K562 (cell line): ENCODE measurements around the gene RUVBL2. TPM values are rescaled to one million over a fixed set of nuclear protein-coding genes. Genes with fewer than 3 reads are reported as not detected.

Source experiments
- EGR1 ChIP-seq: fragments of 450-650 bp; conservative IDR thresholded peaks from 2 replicates; pipeline ENCODE4 v1.6.1; 2017; ENCODE audit warnings: mild to moderate bottlenecking
- L3MBTL2 ChIP-seq: fragments of 450-650 bp; IDR thresholded peaks from 2 replicates; pipeline ENCODE4 v1.6.1; 2016; ENCODE audit warnings: mild to moderate bottlenecking, moderate library complexity
- NR4A1 ChIP-seq, 2 experiments: fragments of 250-450 bp in 1 of 2; fragments of 450-650 bp in 1 of 2; sonication (Bioruptor Pico) in 1 of 2; IDR thresholded peaks; 2 replicates each; pipeline versions ENCODE4 v1.4.0 to v1.6.1; 2016 to 2020; ENCODE audit warnings: mild to moderate bottlenecking in 2 of 2, missing compliant biosample characterization in 1 of 2, missing genetic modification characterization in 1 of 2, moderate library complexity in 1 of 2
- SP2 ChIP-seq: IDR thresholded peaks from 2 replicates; pipeline ENCODE4 v1.6.1; 2011; ENCODE audit warnings: mild to moderate bottlenecking, low read depth, low read length, moderate library complexity; ENCODE audit not compliant: poor library complexity, severe bottlenecking; ENCODE audit errors: extremely low read depth
- SRSF7 ChIP-seq: fragments of 200-400 bp; formaldehyde crosslinking; optimal IDR thresholded peaks from 2 replicates; pipeline ENCODE3; 2017; ENCODE audit warnings: mild to moderate bottlenecking, low read depth, low read length
- STAT5B ChIP-seq: fragments of 250-450 bp; sonication (Bioruptor Pico); IDR thresholded peaks from 2 replicates; pipeline ENCODE4 v1.8.0; 2021; ENCODE audit warnings: mild to moderate bottlenecking, inconsistent platforms
- SUPT5H ChIP-seq: fragments of 450-650 bp; IDR thresholded peaks from 2 replicates; pipeline ENCODE4 v1.6.1; 2016
- XRCC3 ChIP-seq: fragments of 450-650 bp; IDR thresholded peaks from 2 replicates; pipeline ENCODE4 v1.6.1; 2017; ENCODE audit warnings: mild to moderate bottlenecking, moderate library complexity
- ZNF57 ChIP-seq: fragments of 450-650 bp; formaldehyde crosslinking; IDR thresholded peaks from 2 replicates; pipeline ENCODE4 v1.4.0; 2020; ENCODE audit warnings: mild to moderate bottlenecking, moderate library complexity
- polyA plus RNA-seq, 8 experiments: library from polyadenylated mRNA; depleted of rRNA in 4 of 8; stranded (reverse) in 5 of 8; unstranded in 3 of 8; fragments of >200 nt; fragmentation: Nextera tagmentation in 2 of 8; fragmentation: Illumina TruSeq in 1 of 8; extraction: Ambion mirVana in 2 of 8; extraction: Trizol in 1 of 8; gene quantifications; 2 replicates each; pipeline versions ENCODE4 v1.2.1 to v1.2.3, GENCODE V29; 2011 to 2014; ENCODE audit warnings: inconsistent platforms in 1 of 8, missing spikeins in 1 of 8
- total RNA-seq, 7 experiments: library from RNA; depleted of rRNA in 6 of 7; stranded (reverse); fragments of >200 nt in 6 of 7; fragmentation: Illumina TruSeq in 2 of 7; extraction: Trizol in 2 of 7; gene quantifications; 2 replicates each; pipeline versions ENCODE4 v1.2.1 to v1.2.3, GENCODE V29; 2011 to 2021; ENCODE audit warnings: low replicate concordance in 1 of 7
- TF ChIP-seq, protein P1 (sequence below): fragments of 250-450 bp; sonication (Bioruptor Pico); IDR thresholded peaks from 2 replicates; pipeline ENCODE4 v1.5.0; 2020; ENCODE audit warnings: mild to moderate bottlenecking
- TF ChIP-seq, protein P2 (sequence below): fragments of 450-650 bp; IDR thresholded peaks from 2 replicates; pipeline ENCODE4 v1.6.1; 2016; ENCODE audit warnings: mild to moderate bottlenecking, moderate library complexity
- TF ChIP-seq, protein P3 (sequence below): fragments of 450-650 bp; formaldehyde crosslinking; IDR thresholded peaks from 2 replicates; pipeline ENCODE4 v1.4.0; 2020; ENCODE audit warnings: mild to moderate bottlenecking, moderate library complexity

RUVBL2 gene
- total and polyA plus RNA-seq, 9 of the 15 experiments (the other 6 are each of a cell fraction or from before 2014, with no cell fraction given) = 71.4 to 453 (median 237) TPM

GRCh38 chr19:48954595-48955307 lies 38.9 kb upstream of the RUVBL2 start, which contains the start of gene BAX (continued):
- TF ChIP-seq STAT5B (CRISPR knock-in tag) (no peak), SUPT5H (no peak), L3MBTL2 (peak; percentile 83), NR4A1 (CRISPR knock-in tag; IDR thresholded peaks at IDR 0.05) (peak; percentile 54; the same call in 1 of the 2 replicates), NR4A1 (tag; IDR thresholded peaks at IDR 0.05) (peak; percentile 86; the same call in 1 of the 2 replicates), SP2 (peak; percentile 22), SRSF7 (no peak), ZNF57 (no peak), EGR1 (peak; percentile 80), XRCC3 (no peak)
- TF ChIP-seq, protein P1, sequence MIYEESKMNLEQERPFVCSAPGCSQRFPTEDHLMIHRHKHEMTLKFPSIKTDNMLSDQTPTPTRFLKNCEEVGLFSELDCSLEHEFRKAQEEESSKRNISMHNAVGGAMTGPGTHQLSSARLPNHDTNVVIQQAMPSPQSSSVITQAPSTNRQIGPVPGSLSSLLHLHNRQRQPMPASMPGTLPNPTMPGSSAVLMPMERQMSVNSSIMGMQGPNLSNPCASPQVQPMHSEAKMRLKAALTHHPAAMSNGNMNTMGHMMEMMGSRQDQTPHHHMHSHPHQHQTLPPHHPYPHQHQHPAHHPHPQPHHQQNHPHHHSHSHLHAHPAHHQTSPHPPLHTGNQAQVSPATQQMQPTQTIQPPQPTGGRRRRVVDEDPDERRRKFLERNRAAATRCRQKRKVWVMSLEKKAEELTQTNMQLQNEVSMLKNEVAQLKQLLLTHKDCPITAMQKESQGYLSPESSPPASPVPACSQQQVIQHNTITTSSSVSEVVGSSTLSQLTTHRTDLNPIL (CRISPR knock-in tag) = no peak
- TF ChIP-seq, protein P2, sequence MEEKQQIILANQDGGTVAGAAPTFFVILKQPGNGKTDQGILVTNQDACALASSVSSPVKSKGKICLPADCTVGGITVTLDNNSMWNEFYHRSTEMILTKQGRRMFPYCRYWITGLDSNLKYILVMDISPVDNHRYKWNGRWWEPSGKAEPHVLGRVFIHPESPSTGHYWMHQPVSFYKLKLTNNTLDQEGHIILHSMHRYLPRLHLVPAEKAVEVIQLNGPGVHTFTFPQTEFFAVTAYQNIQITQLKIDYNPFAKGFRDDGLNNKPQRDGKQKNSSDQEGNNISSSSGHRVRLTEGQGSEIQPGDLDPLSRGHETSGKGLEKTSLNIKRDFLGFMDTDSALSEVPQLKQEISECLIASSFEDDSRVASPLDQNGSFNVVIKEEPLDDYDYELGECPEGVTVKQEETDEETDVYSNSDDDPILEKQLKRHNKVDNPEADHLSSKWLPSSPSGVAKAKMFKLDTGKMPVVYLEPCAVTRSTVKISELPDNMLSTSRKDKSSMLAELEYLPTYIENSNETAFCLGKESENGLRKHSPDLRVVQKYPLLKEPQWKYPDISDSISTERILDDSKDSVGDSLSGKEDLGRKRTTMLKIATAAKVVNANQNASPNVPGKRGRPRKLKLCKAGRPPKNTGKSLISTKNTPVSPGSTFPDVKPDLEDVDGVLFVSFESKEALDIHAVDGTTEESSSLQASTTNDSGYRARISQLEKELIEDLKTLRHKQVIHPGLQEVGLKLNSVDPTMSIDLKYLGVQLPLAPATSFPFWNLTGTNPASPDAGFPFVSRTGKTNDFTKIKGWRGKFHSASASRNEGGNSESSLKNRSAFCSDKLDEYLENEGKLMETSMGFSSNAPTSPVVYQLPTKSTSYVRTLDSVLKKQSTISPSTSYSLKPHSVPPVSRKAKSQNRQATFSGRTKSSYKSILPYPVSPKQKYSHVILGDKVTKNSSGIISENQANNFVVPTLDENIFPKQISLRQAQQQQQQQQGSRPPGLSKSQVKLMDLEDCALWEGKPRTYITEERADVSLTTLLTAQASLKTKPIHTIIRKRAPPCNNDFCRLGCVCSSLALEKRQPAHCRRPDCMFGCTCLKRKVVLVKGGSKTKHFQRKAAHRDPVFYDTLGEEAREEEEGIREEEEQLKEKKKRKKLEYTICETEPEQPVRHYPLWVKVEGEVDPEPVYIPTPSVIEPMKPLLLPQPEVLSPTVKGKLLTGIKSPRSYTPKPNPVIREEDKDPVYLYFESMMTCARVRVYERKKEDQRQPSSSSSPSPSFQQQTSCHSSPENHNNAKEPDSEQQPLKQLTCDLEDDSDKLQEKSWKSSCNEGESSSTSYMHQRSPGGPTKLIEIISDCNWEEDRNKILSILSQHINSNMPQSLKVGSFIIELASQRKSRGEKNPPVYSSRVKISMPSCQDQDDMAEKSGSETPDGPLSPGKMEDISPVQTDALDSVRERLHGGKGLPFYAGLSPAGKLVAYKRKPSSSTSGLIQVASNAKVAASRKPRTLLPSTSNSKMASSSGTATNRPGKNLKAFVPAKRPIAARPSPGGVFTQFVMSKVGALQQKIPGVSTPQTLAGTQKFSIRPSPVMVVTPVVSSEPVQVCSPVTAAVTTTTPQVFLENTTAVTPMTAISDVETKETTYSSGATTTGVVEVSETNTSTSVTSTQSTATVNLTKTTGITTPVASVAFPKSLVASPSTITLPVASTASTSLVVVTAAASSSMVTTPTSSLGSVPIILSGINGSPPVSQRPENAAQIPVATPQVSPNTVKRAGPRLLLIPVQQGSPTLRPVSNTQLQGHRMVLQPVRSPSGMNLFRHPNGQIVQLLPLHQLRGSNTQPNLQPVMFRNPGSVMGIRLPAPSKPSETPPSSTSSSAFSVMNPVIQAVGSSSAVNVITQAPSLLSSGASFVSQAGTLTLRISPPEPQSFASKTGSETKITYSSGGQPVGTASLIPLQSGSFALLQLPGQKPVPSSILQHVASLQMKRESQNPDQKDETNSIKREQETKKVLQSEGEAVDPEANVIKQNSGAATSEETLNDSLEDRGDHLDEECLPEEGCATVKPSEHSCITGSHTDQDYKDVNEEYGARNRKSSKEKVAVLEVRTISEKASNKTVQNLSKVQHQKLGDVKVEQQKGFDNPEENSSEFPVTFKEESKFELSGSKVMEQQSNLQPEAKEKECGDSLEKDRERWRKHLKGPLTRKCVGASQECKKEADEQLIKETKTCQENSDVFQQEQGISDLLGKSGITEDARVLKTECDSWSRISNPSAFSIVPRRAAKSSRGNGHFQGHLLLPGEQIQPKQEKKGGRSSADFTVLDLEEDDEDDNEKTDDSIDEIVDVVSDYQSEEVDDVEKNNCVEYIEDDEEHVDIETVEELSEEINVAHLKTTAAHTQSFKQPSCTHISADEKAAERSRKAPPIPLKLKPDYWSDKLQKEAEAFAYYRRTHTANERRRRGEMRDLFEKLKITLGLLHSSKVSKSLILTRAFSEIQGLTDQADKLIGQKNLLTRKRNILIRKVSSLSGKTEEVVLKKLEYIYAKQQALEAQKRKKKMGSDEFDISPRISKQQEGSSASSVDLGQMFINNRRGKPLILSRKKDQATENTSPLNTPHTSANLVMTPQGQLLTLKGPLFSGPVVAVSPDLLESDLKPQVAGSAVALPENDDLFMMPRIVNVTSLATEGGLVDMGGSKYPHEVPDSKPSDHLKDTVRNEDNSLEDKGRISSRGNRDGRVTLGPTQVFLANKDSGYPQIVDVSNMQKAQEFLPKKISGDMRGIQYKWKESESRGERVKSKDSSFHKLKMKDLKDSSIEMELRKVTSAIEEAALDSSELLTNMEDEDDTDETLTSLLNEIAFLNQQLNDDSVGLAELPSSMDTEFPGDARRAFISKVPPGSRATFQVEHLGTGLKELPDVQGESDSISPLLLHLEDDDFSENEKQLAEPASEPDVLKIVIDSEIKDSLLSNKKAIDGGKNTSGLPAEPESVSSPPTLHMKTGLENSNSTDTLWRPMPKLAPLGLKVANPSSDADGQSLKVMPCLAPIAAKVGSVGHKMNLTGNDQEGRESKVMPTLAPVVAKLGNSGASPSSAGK = peak; percentile 74
- TF ChIP-seq, protein P3, sequence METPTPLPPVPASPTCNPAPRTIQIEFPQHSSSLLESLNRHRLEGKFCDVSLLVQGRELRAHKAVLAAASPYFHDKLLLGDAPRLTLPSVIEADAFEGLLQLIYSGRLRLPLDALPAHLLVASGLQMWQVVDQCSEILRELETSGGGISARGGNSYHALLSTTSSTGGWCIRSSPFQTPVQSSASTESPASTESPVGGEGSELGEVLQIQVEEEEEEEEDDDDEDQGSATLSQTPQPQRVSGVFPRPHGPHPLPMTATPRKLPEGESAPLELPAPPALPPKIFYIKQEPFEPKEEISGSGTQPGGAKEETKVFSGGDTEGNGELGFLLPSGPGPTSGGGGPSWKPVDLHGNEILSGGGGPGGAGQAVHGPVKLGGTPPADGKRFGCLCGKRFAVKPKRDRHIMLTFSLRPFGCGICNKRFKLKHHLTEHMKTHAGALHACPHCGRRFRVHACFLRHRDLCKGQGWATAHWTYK (CRISPR knock-in tag) = 0 out of 2 replicates have a peak, but pooled peaks have one; percentile 2
